AML-193 (cell line): ENCODE results near the gene ALPL.

ENCODE experiments used
- DNase-seq, 2 experiments: peaks; one replicate each; lab custom pipeline; 2025; lab: John Stamatoyannopoulos, UW

The ALPL gene

GRCh38 chr1:21618561-21619374 is 109.5 kb downstream of the ALPL start:
- DNase-seq: no peak

- DNase-seq: no peak
Observed at GRCh38 chr1:21619375-21619947, 110.2 kb downstream of the ALPL start.

GRCh38 chr1:21620011-21620410 is 110.8 kb downstream of the ALPL start:
- no peak for DNase-seq

- DNase-seq: no peak
Observed at GRCh38 chr1:21620496-21620895, 111.3 kb downstream of the ALPL start.

- no peak for DNase-seq
Observed at GRCh38 chr1:21621051-21621450, 111.8 kb downstream of the ALPL start.

- no peak for DNase-seq
Observed at GRCh38 chr1:21621761-21622436, 112.7 kb downstream of the ALPL start.

- no peak for DNase-seq
Observed at GRCh38 chr1:21622466-21623315, 113.5 kb downstream of the ALPL start.

- DNase-seq: no peak
Observed at GRCh38 chr1:21623410-21623961, 114.3 kb downstream of the ALPL start.

GRCh38 chr1:21624571-21625389 is 115.6 kb downstream of the ALPL start:
- no peak for DNase-seq

- no peak for DNase-seq
Observed at GRCh38 chr1:21625390-21626190, 116.4 kb downstream of the ALPL start.

- DNase-seq: no peak
Observed at GRCh38 chr1:21626921-21627339, 117.7 kb downstream of the ALPL start.
